GM18508 (cell line): ENCODE measurements around the gene VCL.

ENCODE experiments used
- ATAC-seq: cut with Tn5 transposase; IDR thresholded peaks from one replicate; pipeline ENCODE4 v1.9.1; 2021; ENCODE audit warnings: moderate number of reproducible peaks; ENCODE audit not compliant: insufficient read depth, unreplicated experiment

VCL gene

GRCh38 chr10:74096777-74097176 lies 98.9 kb downstream of the VCL start:
- ATAC-seq = peak; percentile 93

GRCh38 chr10:74097776-74098175 lies 99.9 kb downstream of the VCL start:
- no peak for ATAC-seq

GRCh38 chr10:74099420-74099819 lies 101.5 kb downstream of the VCL start:
- ATAC-seq = no peak

GRCh38 chr10:74099836-74100235 lies 101.9 kb downstream of the VCL start:
- no peak for ATAC-seq

- no peak for ATAC-seq
These were observed 105.8 kb downstream of the VCL start for GRCh38 chr10:74103560-74104258.

GRCh38 chr10:74104480-74104879 lies 106.6 kb downstream of the VCL start:
- no peak for ATAC-seq

- no peak for ATAC-seq
These were observed 107.1 kb downstream of the VCL start for GRCh38 chr10:74104996-74105395.

- no peak for ATAC-seq
These were observed 109.5 kb downstream of the VCL start for GRCh38 chr10:74107391-74107790.

- no peak for ATAC-seq
These were observed 111.5 kb downstream of the VCL start for GRCh38 chr10:74109452-74109851.

- ATAC-seq = no peak
These were observed 112.2 kb downstream of the VCL start for GRCh38 chr10:74110120-74110519.

GRCh38 chr10:74111799-74112198 lies 113.9 kb downstream of the VCL start:
- ATAC-seq = no peak

- ATAC-seq = no peak
These were observed 115.6 kb downstream of the VCL start for GRCh38 chr10:74113546-74113945.

- ATAC-seq = no peak
These were observed 116.1 kb downstream of the VCL start for GRCh38 chr10:74114041-74114448.

GRCh38 chr10:74117738-74118137 lies 119.8 kb downstream of the VCL start:
- no peak for ATAC-seq

GRCh38 chr10:74118804-74119203 lies 120.9 kb downstream of the VCL start:
- no peak for ATAC-seq

GRCh38 chr10:74120911-74121310 lies 123.0 kb downstream of the VCL start:
- ATAC-seq = no peak

- ATAC-seq = no peak
These were observed 123.5 kb downstream of the VCL start for GRCh38 chr10:74121368-74121767.

GRCh38 chr10:74122060-74122459 lies 124.1 kb downstream of the VCL start:
- ATAC-seq = no peak

GRCh38 chr10:74123081-74123480 lies 125.2 kb downstream of the VCL start:
- ATAC-seq = no peak

- no peak for ATAC-seq
These were observed 136.3 kb downstream of the VCL start for GRCh38 chr10:74133923-74134820.

- no peak for ATAC-seq
These were observed 137.5 kb downstream of the VCL start for GRCh38 chr10:74135452-74135851.

GRCh38 chr10:74137992-74138391 lies 140.1 kb downstream of the VCL start:
- no peak for ATAC-seq
